GM12874 (cell line): ENCODE measurements around the gene KBTBD12.

Experiments used
- CTCF ChIP-seq: IDR thresholded peaks from 2 replicates; pipeline ENCODE4 v1.5.1; 2011; ENCODE audit warnings: low read depth, mild to moderate bottlenecking, control low read depth, low read length, moderate library complexity; ENCODE audit not compliant: insufficient read depth

KBTBD12 gene

GRCh38 chr3:127925384-127925783 lies 10.4 kb downstream of the KBTBD12 start:
- TF ChIP-seq CTCF: no peak

- no peak for TF ChIP-seq CTCF
These were observed 13.0 kb downstream of the KBTBD12 start for GRCh38 chr3:127927829-127928604.

- TF ChIP-seq CTCF: no peak
These were observed 14.9 kb downstream of the KBTBD12 start for GRCh38 chr3:127929818-127930413.

- TF ChIP-seq CTCF: no peak
These were observed 18.4 kb downstream of the KBTBD12 start for GRCh38 chr3:127933396-127933795.

- no peak for TF ChIP-seq CTCF
These were observed 23.8 kb downstream of the KBTBD12 start for GRCh38 chr3:127938800-127939199.

- TF ChIP-seq CTCF: no peak
These were observed 25.1 kb downstream of the KBTBD12 start for GRCh38 chr3:127940116-127940515.

GRCh38 chr3:127942613-127943012 lies 27.6 kb downstream of the KBTBD12 start:
- no peak for TF ChIP-seq CTCF
